PFSK-1 (cell line): Measurements from ENCODE around the gene ZNF701.

Experiments
- FOXP2 ChIP-seq: optimal IDR thresholded peaks from 2 replicates; pipeline ENCODE3; 2011; ENCODE audit warnings: borderline replicate concordance, control low read depth, inconsistent platforms; ENCODE audit not compliant: insufficient read depth; ENCODE audit errors: extremely low read length, extremely low read depth
- POLR2AphosphoS5 ChIP-seq: IDR thresholded peaks from 2 replicates; pipeline ENCODE4 v1.6.1; 2012; ENCODE audit warnings: low read depth, mild to moderate bottlenecking, control low read depth, low read length, moderate library complexity
- REST ChIP-seq, 2 experiments: IDR thresholded peaks; 2 replicates each; pipeline versions ENCODE4 v1.6.1 to v1.8.0; 2011 to 2012; ENCODE audit warnings: low read depth in 2 of 2, low read length in 2 of 2, control low read depth in 1 of 2, inconsistent platforms in 1 of 2, mild to moderate bottlenecking in 1 of 2, moderate library complexity in 1 of 2; ENCODE audit not compliant: insufficient read depth in 1 of 2
- SIN3A ChIP-seq: IDR thresholded peaks from 2 replicates; pipeline ENCODE4 v1.6.1; 2012; ENCODE audit warnings: mild to moderate bottlenecking, low read length, moderate library complexity, borderline replicate concordance; ENCODE audit not compliant: insufficient read depth
- TAF1 ChIP-seq: IDR thresholded peaks from 2 replicates; pipeline ENCODE4 v1.6.1; 2012; ENCODE audit warnings: low read length, control low read depth, borderline replicate concordance; ENCODE audit not compliant: insufficient read depth

Gene ZNF701

GRCh38 chr19:52567921-52568320 is 2.2 kb upstream of the ZNF701 start:
- TF ChIP-seq REST (IDR thresholded peaks at IDR 0.05; ENCODE audit: insufficient read depth in 1 of 2, low read depth in 2 of 2, low read length in 2 of 2), result no peak
- TF ChIP-seq POLR2AphosphoS5, result no peak
- TF ChIP-seq SIN3A, result no peak
- no peak for TF ChIP-seq TAF1
- no peak for TF ChIP-seq FOXP2

GRCh38 chr19:52584736-52585440 is 14.8 kb downstream of the ZNF701 start:
- TF ChIP-seq FOXP2 (no peak), REST (IDR thresholded peaks at IDR 0.05; ENCODE audit: insufficient read depth in 1 of 2, low read depth in 2 of 2, low read length in 2 of 2) (no peak), POLR2AphosphoS5 (no peak), TAF1 (no peak), SIN3A (no peak)

GRCh38 chr19:52585604-52586003 is 15.5 kb downstream of the ZNF701 start:
- TF ChIP-seq TAF1, result no peak
- TF ChIP-seq REST (IDR thresholded peaks at IDR 0.05; ENCODE audit: insufficient read depth in 1 of 2, low read depth in 2 of 2, low read length in 2 of 2), result no peak
- TF ChIP-seq POLR2AphosphoS5, result no peak
- TF ChIP-seq SIN3A, result no peak
- TF ChIP-seq FOXP2, result no peak

- TF ChIP-seq REST (IDR thresholded peaks at IDR 0.05; ENCODE audit: insufficient read depth in 1 of 2, low read depth in 2 of 2, low read length in 2 of 2) (no peak), POLR2AphosphoS5 (no peak), FOXP2 (no peak)
Measured at GRCh38 chr19:52590728-52591127, 20.6 kb downstream of the ZNF701 start.

- TF ChIP-seq FOXP2 (no peak), REST (IDR thresholded peaks at IDR 0.05; ENCODE audit: insufficient read depth in 1 of 2, low read depth in 2 of 2, low read length in 2 of 2) (no peak), SIN3A (no peak), POLR2AphosphoS5 (no peak), TAF1 (no peak)
Measured at GRCh38 chr19:52592301-52592700, 22.2 kb downstream of the ZNF701 start.
